ENCODE data around the gene PARP2. TPM values are rescaled to one million over a fixed set of nuclear protein-coding genes. Genes with fewer than 3 reads are reported as not detected.
"Not testable (repeated sequence)": the region's sequence is repeated elsewhere in the genome, so short reads cannot be mapped to it uniquely, and the experiment has no call there.

PARP2 gene
- total RNA-seq, 1 donor from 2014 or later: 36.3 TPM

DNA sequence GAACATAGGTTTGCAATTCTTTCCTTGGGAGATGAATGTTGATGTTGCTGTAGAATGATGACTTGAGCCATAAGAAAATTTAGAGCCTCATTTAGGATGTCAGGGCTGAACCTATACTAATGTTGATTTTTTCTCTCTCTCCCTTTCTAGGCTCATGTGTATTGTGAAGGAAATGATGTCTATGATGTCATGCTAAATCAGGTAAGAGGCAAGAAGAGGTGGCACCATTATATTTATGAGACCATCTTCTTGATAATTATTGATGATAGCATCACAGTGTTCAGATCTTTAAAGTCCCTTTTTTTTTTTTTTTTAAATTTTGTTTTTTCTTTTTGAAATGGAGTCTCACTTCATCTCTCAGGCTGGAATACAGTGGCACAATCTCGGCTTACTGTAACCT is 3.3 kb downstream of the PARP2 start:
- Mint-ChIP-seq H3K9me3 (no peaks in the 10 kb centered on the region), H3K4me3 (no peak overlapping the region), H3K27me3 (peaks cover 4% of the 10 kb centered on the region), H3K27ac (no peak overlapping the region), H3K4me1 (ENCODE audit: unreplicated experiment) (peaks cover 5% of the 10 kb centered on the region), H3K36me3 (peaks cover 28% of the 10 kb centered on the region)
- no peak for DNase-seq (ENCODE audit: extremely low spot score, unreplicated experiment)
- no peak for TF ChIP-seq CTCF (conservative IDR thresholded peaks at IDR 0.05)

DNA sequence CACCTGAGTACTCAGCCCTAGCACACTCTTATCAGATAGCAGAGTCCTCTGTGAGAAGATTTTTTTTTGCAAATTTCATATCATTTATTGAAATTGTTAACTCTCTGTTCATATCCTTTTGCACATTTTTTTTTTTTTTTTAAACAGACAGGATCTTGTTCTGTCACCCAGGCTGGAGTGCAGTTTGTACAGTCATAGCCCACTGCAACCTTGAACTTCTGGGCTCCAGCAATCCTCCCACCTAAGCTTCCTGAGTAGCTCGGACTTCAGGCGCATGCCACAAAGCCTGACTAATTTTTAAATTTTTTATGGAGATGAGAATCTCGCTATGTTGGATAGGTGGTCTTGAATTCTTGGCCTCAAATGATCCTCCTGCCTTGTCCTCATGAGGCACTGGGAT is 4.3 kb downstream of the PARP2 start:
- DNase-seq (ENCODE audit: extremely low spot score, unreplicated experiment): no peak
- no peak overlapping the region for H3K27ac Mint-ChIP-seq

DNA sequence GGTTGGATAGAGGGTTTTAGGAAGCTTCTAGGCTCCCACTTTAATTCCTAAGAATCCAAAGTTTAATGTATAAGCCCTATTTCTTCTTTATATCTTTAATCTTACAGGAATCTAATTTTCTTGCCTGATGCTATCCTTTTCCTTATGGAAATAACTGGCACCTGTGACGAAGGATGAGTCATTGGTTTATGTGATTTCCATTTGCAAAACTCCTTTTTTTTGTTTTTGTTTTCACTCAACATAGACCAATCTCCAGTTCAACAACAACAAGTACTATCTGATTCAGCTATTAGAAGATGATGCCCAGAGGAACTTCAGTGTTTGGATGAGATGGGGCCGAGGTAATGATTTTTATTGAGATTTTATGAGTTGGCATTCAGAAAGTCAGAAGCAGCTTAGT is 6.8 kb downstream of the PARP2 start:
- Mint-ChIP-seq H3K4me3 (no peak overlapping the region), H3K9me3 (no peaks in the 10 kb centered on the region), H3K4me1 (ENCODE audit: unreplicated experiment) (no peaks in the 10 kb centered on the region), H3K36me3 (peaks cover 32% of the 10 kb centered on the region), H3K27ac (no peak overlapping the region), H3K27me3 (no peaks in the 10 kb centered on the region)
- no peak for TF ChIP-seq CTCF (conservative IDR thresholded peaks at IDR 0.05)
- DNase-seq (ENCODE audit: extremely low spot score, unreplicated experiment): no peak

More for the DNA sequence above, 4.3 kb downstream of the PARP2 start:
- Mint-ChIP-seq H3K36me3 (peaks cover 31% of the 10 kb centered on the region), H3K27me3 (peaks cover 4% of the 10 kb centered on the region), H3K4me1 (ENCODE audit: unreplicated experiment) (peaks cover 5% of the 10 kb centered on the region), H3K4me3 (no peak overlapping the region), H3K9me3 (no peaks in the 10 kb centered on the region)
- TF ChIP-seq CTCF (conservative IDR thresholded peaks at IDR 0.05): no peak

- no peak for DNase-seq (ENCODE audit: extremely low spot score, unreplicated experiment)
- H3K27me3 Mint-ChIP-seq: no peaks in the 10 kb centered on the region
- no peaks in the 10 kb centered on the region for H3K9me3 Mint-ChIP-seq
- peaks cover 32% of the 10 kb centered on the region for H3K36me3 Mint-ChIP-seq
- H3K4me3 Mint-ChIP-seq: no peak overlapping the region
- no peaks in the 10 kb centered on the region for H3K4me1 Mint-ChIP-seq (ENCODE audit: unreplicated experiment)
- no peak overlapping the region for H3K27ac Mint-ChIP-seq
- TF ChIP-seq CTCF (conservative IDR thresholded peaks at IDR 0.05): no peak
Observed at GRCh38 chr14:20350860-20351259, 7.4 kb downstream of the PARP2 start.

DNA sequence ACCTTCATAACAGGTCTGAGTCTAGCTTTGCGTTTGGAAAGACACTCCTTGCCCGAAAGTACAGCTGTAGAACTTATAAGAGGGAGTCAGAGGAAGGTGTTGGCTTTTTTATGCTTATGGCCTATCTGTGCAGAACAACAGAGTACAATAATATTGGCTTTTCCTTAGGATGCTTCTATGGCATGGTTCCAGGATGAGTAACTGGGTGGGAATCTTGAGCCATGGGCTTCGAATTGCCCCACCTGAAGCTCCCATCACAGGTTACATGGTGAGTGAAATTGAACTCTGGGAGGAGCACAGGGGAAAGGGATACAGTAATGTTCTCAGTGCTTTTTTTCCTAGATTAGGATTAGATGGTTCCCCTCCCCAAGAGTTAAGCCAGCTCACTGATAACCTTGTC is 13.0 kb downstream of the PARP2 start:
- DNase-seq (ENCODE audit: extremely low spot score, unreplicated experiment): no peak
- Mint-ChIP-seq H3K27ac (no peak overlapping the region), H3K4me1 (ENCODE audit: unreplicated experiment) (no peaks in the 10 kb centered on the region), H3K27me3 (no peaks in the 10 kb centered on the region), H3K36me3 (peaks cover 31% of the 10 kb centered on the region), H3K4me3 (no peak overlapping the region), H3K9me3 (no peaks in the 10 kb centered on the region)
- TF ChIP-seq CTCF (conservative IDR thresholded peaks at IDR 0.05): no peak

- not testable (repeated sequence) for H3K9me3 Mint-ChIP-seq; H3K27ac Mint-ChIP-seq; H3K27me3 Mint-ChIP-seq; H3K4me3 Mint-ChIP-seq; DNase-seq (ENCODE audit: extremely low spot score, unreplicated experiment); H3K4me1 Mint-ChIP-seq (ENCODE audit: unreplicated experiment)
- peaks cover 28% of the 10 kb centered on the region for H3K36me3 Mint-ChIP-seq
Observed at GRCh38 chr14:20358474-20358873, 15.0 kb downstream of the PARP2 start.
